ENCODE measurements around the gene DDA1.
"Not testable (repeated sequence)": the region's sequence is repeated elsewhere in the genome, so short reads cannot be mapped to it uniquely, and the experiment has no call there.

The DDA1 gene

DNA sequence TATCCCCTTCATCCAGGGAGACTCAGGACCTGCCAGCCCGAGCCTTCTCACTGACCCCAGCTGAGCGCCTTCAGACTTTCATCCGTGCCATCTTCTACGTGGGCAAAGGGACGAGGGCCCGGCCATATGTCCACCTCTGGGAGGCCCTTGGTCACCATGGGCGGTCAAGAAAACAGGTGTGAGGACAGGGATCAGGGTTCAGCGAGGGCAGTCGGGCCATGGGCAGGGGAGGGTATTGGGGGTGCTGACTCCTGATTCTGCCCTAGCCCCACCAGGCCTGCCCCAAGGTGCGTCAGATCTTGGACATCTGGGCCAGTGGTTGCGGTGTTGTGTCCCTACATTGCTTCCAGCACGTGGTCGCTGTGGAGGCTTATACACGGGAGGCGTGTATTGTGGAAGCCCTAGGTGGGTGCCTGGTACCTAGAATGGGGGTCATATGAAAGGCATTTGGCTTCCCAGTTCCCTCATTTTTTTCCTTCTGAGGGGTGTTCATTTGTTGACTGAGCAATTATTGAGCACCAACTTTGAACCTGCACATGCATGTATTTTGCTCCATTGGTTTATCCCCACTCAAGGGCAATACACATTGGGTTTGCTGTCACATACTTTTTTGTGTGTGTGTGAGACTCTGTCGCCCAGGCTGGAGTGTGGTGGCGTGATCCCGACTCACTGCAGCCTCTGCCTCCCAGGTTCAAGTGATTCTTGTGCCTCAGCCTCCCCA is 23.8 kb upstream of the DDA1 start:
- DNase-seq = no peak
- in situ Hi-C loops (cut with MboI; ENCODE audit: low pct_unique_long_range_greater_than_20kb, low sequenced_read_pairs) = no loop called here

DNA sequence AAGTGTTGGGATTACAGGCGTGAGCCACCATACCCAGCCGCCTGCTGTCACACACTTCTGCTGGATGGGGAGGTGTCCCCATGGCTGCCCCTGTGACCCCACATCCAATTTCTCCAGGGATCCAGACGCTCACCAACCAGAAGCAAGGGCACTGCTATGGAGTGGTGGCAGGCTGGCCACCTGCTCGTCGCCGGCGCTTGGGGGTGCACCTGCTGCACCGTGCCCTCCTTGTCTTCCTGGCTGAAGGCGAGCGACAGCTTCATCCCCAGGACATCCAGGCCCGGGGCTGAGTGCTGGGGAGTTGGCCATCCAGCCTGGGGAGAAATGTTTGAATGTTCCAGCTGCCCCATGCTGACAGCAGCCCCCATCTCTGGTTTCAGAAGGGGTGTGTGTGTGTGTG is 23.1 kb upstream of the DDA1 start:
- DNase-seq = no peak
- in situ Hi-C loops (cut with MboI; ENCODE audit: low pct_unique_long_range_greater_than_20kb, low sequenced_read_pairs) = no loop called here

DNA sequence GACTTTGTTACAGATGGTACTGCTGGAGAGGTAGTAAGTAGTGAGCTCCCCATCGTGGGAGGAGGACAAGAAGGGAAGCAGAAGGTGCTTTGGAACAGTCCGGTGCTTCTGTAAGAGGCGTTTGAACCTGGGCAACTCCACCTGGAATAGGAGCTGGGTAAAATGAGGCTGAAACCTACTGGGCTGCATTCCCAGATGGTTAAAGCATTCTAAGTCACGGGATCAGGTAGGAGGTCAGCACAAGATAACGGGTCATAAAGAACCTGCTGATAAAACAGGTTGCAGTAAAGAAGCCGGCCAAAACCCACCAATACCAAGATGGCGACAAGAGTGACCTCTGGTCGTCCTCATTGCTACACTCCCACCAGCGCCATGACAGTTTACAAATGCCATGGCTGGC is 22.6 kb upstream of the DDA1 start:
- in situ Hi-C loops (cut with MboI; ENCODE audit: low pct_unique_long_range_greater_than_20kb, low sequenced_read_pairs) = no loop called here
- DNase-seq = no peak

DNA sequence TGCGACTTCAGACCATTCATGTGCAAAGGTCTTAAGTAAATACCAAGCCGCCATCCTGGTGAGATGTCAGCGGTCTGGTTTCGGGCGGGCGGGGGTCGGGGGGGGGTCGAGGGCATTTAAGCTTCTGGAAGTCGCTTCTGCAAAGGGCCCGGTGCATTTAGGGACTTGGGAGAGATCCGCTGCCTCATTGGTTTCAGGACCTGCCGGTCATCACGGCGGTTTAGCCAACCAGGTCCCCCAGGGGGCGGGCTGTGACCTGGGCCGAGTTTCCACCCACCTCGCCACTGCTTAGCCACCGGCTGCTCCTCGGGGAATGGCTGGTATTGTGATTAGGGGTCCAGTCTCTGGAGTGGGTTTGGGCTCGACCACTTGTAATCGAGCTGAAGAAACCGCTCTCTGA is 19.9 kb upstream of the DDA1 start:
- in situ Hi-C loops (cut with MboI; ENCODE audit: low pct_unique_long_range_greater_than_20kb, low sequenced_read_pairs) = no loop called here
- peak; percentile 55 for DNase-seq

DNA sequence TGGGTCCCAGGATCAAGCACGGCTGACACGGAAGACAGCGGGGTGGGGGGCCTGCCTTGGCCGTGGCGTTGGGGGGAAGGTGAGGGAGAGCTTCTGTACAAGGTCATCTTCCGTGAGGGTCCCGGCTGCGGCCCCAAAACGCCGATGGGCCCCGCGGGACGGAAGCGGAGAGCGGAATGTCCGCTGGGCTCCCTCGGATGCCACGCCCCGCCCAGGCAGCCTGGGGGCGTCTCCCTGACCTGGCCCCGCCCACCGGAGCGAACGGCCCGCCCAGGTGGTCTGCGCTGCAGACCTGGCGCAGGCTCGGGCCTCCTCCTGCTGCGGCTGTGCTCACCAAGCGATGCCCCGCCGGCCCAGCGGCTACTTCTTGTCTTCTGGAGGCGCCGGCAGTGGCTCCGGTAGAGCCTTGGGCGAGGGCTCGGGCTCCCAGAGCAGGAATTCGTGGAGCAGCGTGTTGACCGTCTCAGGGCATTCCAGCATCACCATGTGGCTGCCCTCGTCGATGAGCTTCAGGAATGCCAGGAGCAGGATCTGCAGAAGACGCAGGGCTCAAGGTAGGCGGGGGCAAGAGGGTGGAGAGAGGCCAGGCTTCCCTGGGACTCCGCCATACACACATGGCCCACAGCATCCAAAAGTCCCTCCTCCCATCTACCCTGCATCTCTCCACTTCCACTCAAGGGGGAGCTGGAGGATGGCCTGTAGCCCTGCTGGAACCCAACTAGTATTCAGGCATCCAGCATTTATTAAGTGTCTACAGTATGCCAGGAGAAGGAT is 16.9 kb upstream of the DDA1 start:
- peak; percentile 87 for DNase-seq
- in situ Hi-C loops (cut with MboI; ENCODE audit: low pct_unique_long_range_greater_than_20kb, low sequenced_read_pairs) = no loop called here

DNA sequence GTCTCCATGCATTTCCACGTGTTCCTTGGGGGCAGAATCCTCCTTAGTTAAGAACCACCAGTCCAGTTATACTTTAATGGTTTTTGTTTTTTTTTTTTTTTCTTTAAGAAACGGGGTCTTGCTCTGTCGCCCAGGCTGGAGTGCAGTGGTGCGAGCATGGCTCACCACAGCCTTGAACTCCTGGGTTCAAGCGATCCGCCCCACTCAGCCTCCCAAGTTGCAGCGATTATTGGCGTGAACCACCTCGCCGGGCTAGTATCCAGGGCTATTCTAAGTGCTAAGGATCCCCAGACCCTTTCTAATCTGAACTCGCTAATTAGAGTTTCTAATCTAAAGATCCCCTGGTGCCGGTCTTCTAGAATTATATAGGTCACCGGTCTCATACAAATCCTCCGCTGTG is 15.8 kb upstream of the DDA1 start:
- in situ Hi-C loops (cut with MboI; ENCODE audit: low pct_unique_long_range_greater_than_20kb, low sequenced_read_pairs) = no loop called here
- DNase-seq = no peak

DNA sequence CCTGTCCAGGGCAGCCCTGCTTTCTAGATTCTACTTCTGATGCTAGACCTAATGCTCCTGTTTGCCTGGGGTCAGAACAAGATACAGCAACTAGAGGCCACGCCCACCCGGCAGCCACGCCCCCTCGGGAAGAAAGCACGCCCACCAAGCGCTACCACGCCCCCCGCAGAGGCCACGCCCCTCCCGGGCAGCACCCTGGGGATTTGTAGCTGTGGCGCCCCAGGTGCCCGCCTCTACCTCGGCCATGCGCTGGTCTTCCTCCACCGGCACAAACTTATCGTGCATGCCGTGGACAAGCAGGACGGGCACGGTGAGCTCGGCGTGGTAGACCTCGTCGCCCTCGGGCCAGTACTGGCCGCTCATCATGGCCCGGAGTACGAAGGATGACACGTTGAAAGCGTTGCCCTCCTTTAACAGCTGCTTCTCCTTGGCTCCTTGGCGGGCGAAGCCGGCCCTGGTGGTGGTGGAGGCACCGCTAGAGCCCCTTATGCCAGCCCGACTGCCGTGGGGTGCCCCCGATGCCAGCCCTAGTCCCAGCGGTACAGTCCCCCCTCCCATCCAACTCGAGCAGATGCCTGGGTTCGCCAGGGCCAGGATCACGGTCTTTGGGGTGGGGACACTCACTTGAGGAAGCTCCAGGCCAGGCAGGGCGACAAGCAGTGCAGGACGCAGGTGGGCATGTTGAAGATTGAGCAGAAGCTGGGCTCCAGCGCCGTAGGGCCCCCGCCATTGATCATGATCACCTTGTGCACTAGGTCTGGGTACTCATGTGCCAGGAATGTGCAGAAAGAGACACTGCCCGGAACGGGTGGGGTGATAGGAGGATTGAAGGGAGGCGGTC is 15.1 kb upstream of the DDA1 start:
- DNase-seq = peak; percentile 53
- in situ Hi-C loops (cut with MboI; ENCODE audit: low pct_unique_long_range_greater_than_20kb, low sequenced_read_pairs) = no loop called here

DNA sequence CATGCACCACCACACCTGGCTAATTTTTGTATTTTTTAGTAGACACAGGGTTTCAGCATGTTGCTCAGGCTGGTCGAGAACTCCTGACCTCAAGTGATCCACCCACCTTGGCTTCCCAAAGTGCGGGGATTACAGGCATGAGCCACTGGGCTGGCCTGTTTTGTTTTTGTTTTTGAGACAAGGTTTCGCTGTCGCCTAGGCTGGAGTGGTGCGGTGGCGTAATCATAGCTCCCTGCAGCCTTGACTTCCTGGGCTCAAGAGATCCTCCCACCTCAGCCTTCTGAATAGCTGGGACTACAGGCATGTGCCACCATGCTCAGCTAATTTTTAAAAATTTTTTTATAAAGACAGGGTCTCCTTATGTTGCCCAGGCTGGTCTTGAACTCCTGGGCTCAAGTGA is 13.8 kb upstream of the DDA1 start:
- in situ Hi-C loops (cut with MboI; ENCODE audit: low pct_unique_long_range_greater_than_20kb, low sequenced_read_pairs) = not testable (repeated sequence)

DNA sequence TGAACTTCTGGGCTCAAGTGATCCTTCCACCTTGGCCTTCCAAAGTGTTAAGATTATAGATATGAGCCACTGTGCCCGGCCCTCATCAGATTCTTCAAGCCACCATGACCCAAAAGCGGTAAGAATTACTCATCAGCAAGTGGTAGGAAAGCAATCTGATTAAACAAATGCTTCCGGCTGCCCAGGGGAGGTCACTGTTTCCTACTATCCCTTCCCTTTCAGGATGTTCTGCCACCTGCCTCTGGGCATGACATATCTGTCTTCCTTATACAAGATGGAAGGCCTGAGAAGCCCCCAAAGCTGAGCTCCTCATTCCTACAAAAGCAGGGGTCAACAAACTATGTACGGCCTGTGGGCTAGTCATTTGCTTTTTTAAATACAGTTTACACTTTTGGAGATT is 13.1 kb upstream of the DDA1 start:
- no peak for DNase-seq
- in situ Hi-C loops (cut with MboI; ENCODE audit: low pct_unique_long_range_greater_than_20kb, low sequenced_read_pairs) = no loop called here

More for the DNA sequence above, 13.8 kb upstream of the DDA1 start:
- DNase-seq = not testable (repeated sequence)

DNA sequence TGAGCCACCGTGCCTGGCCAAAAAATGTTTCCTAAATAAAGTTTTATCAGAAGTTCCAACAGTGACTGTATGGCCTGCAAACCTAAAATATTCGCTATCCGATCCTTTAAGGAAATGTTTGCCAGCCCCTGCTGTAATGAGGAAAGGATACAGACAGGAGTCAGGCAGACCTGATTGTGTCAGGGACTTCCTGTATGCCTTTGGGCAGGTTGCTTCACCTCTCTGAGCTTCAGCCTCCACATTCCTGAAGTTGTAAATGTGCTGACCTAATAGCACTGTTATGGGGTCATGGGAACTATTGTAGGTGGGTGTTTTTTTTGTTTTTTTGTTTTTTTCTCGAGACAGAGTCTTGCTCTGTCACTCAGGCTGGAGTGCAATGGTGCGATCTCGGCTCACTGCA is 12.4 kb upstream of the DDA1 start:
- no peak for DNase-seq
- in situ Hi-C loops (cut with MboI; ENCODE audit: low pct_unique_long_range_greater_than_20kb, low sequenced_read_pairs) = no loop called here

DNA sequence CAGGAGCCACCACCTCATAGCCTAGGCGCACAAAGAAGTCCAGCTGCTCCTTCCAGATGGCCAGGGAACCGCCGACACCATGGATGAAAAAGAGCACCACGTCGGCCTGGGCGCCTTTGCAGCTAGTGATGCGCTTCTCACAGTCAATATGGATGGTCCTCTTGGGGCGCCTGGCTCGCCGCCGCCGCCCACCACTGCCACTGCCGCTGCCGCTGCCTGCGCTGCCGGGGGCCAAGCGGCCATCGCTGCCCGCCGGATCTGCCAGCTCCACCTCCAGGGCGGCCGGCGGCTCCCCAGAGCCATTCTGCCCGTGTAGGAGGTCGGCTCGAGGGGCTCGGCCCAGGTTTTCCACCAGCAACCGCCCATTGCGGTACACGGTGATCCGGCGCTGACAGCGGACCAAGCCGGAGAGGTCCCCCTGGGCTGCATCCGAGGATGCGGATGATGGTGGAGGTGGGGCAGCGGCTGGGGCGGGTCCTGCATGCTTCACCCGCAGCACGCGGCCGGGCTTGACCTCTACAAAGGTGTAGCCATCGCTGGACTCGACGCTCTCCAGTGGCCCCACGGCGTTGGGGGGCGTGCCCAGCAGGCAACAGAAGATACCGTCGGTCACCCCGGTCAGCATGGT is 8.3 kb upstream of the DDA1 start:
- DNase-seq = no peak
- in situ Hi-C loops (cut with MboI; ENCODE audit: low pct_unique_long_range_greater_than_20kb, low sequenced_read_pairs) = no loop called here

DNA sequence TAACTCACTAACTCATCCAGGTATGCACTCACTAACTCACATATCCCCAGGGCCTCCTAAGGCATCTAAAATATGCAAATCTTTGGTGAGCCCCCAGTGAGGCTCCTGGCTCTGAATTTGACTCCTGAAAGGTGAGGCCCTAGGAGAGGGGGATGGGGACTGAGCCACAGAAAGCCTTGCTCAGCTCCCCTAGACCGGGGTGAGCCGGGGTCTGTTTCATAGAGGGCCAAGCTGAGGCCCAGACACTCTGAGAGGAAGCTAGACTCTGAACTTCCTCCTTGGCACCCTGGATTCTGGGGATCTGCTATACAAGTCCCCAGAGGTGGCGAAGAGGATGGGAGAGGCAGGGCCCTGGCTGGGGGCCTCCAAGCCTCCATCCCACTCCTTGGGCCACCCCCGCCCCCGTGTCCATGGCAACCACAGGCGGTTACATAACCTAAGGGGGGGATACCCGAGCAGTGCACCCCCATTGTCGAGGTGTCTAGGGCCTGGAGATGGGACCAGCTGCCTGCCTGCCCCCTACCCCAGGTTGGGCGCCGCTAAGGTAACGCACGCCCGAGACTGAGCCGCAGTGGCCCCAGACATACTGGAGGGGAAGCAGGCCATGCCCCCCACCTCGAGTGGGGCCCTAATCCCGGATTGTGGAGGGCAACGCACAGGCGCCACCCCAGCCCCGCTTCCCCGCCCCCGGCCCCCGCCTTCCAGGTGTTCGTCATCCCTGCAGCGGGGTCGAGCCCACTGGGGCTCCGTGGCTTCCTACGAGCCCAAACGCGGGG is 6.8 kb upstream of the DDA1 start:
- peak; percentile 46 for DNase-seq
- in situ Hi-C loops (cut with MboI; ENCODE audit: low pct_unique_long_range_greater_than_20kb, low sequenced_read_pairs) = no loop called here

DNA sequence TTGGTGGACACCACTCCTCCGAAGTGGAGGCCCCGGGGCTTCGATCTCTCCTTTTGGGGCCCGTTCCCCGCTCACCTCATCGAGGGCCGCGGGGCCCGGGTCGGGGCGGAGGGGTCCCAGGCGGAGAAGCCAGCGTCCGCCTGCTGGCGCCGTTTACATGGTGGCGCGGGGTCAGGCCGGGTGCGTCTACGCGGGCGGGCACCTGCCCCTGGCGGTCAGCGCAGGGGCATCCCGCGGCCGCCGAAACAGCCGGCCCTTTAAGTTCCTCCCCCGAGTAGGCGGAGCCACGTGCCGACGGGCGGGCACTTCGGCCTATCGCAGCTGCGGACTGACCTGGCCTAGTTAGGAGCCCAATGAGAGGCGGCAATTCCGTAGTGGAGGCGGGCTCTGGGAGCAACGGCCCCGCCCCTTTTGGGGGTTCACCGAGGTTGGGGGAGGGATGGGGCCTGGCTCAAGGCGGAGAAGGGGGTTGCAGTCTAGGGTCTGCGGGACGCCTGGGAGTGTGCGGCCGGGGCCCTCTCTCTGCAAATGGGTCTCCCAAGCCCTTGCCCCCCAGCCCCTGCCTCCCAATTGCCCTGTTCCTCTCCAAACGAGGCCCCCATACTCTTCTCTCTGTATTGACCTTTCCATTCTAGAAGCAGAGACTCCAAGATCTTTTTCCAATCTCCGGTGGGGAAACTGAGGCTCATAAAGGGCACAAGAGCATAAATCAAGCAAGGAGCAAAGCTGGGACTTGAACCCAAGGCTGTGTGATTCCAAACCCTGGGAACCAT is 6.0 kb upstream of the DDA1 start, which contains the start of gene ABHD8:
ABHD8 (minus strand) TSS at position 259 of the 773 bp plus-strand sequence. CDS start 1,809 bp downstream, outside the sequence.
- DNase-seq = peak; percentile 92
- in situ Hi-C loops (cut with MboI; ENCODE audit: low pct_unique_long_range_greater_than_20kb, low sequenced_read_pairs) = no loop called here

DNA sequence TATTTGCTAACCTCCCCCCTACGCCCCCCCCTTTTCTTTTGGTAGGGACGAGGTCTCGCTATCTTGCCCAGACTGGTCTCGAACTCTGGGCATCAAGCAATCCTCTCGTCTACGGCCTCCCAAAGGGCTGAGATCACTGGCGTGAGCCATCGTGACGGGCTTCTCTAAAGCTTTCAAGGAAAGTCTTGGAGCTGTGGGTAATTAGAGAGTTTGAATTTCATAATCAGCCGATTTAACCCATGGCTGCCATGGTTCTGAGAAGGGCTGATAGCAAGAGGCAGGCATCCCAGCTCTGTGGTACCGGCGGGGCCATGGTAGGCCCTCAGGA is 5.5 kb upstream of the DDA1 start:
- in situ Hi-C loops (cut with MboI; ENCODE audit: low pct_unique_long_range_greater_than_20kb, low sequenced_read_pairs) = no loop called here
- no peak for DNase-seq

DNA sequence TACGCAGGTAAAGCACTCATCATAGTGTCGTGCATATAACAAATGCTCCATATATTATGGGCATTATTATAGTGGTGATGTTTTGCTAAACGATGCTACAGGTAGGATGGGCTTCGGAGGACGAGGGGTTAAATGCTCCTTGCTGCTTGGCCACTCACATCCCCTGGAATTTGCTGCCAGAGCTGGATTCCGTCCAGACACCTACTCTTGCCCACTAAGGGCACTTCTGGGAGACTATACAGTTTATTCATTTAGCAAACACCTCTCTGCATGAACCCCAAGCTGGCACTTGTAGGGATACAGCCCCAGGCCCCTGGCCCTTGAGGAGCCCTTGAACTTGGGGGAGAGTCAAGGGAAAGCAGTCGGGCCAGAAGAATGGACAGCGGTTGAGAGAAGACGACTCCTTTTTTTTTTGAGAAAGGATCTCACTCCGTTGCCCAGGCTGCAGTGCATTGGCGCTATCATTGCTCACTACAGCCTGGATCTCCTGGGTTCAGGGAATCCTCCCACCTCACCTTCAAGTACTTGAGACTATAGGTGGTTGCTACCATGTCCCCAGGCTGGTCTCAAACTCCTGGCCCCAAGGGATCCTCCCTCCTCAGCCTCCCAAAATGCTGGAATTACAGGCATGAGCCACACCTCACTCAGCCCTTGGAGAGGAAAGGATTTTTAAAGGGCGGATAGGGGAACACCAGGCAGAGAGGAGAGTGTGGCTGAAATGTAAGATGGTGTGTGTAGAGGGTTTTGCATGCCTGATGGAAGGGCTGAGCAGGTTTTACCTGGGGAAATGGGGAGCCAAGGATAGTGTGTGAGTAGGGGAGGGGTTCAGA is 4.8 kb upstream of the DDA1 start:
- in situ Hi-C loops (cut with MboI; ENCODE audit: low pct_unique_long_range_greater_than_20kb, low sequenced_read_pairs) = no loop called here
- DNase-seq = no peak

DNA sequence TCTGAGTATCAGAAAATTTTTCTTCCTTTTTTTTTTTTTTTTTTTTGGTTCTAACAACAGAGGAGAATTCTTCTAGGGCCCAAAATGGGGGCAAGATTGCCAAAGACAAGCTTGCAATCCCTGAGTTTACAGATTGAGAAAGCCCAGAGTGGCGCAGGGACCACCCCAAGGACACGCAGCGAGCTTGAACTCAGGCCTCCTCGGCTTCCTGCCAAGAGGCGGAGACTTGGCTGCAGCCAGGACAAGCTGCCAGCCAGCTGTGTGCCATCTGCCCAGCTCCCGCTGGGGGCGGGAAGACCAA is 4.2 kb upstream of the DDA1 start:
- in situ Hi-C loops (cut with MboI; ENCODE audit: low pct_unique_long_range_greater_than_20kb, low sequenced_read_pairs) = no loop called here
- no peak for DNase-seq

DNA sequence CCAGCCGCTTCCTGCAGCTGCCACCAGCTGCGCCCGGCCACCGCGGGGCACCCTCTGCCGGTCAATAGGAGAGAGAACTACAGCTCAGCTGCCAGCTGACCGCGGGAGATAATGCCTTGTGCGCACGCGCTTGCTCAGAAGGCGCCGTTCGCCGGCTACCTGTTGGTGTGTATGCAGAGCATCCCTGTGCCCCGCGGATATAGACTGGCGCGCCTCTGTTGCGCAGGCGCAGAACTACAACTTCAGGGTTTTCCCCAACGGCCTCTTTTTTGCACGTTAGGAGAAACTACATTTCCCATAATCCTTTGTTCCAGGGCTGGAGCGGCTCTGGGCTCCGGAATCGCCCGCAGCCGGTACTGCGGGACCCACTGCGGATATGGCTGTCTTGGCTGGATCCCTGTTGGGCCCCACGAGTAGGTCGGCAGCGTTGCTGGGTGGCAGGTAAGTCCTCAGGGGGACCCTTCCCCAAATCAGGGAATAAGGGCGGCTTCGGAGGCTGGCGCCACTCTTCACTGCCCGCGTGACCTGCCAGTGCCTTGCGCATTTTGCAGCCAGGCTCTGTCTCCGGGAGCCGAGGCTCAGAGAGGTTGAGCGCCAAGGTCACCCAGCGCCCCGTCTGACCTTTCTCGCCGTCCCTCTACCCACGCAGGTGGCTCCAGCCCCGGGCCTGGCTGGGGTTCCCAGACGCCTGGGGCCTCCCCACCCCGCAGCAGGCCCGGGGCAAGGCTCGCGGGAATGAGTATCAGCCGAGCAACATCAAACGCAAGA is 3.7 kb upstream of the DDA1 start, which contains the start of gene MRPL34:
MRPL34 (plus strand) TSS at position 356 of the 768 bp plus-strand sequence; CDS start at position 377, 21 bp downstream.
- in situ Hi-C loops (cut with MboI; ENCODE audit: low pct_unique_long_range_greater_than_20kb, low sequenced_read_pairs) = no loop called here
- DNase-seq = peak; percentile 99
